ENCODE measurements around the gene ETS1. TPM values are rescaled to one million over a fixed set of nuclear protein-coding genes. Genes with fewer than 3 reads are reported as not detected.

Gene ETS1
- total RNA-seq, 1 experiment from 2014 or later = 29.9 TPM

DNA sequence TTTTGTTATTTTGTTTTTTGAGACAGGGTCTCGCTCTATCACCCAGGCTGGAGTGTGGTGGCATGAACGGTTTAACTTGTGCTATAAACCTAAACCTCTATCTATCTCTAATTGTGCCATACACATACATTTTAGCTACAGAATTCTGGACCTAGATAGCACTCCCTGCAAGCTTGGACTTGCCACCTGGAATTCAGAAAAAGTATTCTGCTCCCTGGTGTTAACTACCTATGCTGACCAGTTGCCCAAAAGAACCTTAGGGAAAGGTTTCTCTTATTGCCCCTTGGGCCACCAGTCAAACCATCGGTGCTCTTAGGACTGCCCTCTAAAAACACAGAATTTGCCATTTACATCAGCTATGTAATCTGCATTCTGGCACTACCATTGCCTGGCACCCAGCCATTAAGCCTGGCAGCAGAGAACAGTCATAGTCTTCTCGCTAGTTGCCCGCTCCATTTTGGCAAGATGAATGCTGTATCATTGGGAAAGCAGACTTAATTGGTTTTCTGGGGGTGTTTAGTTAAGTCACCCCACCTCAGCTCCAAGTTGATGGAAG, 55.3 kb downstream of the ETS1 start:
- no peak overlapping the region for H4K91ac ChIP-seq (ENCODE audit: insufficient read length, low read depth, low read length)
- no peaks in the 10 kb centered on the region for H3K27me3 ChIP-seq (ENCODE audit: insufficient read depth, low read length)
- Mint-ChIP-seq H3K4me1 (peaks cover 36 to 47% of the 10 kb centered on the region in 2 experiments), H3K27ac (no peak overlapping the region), H3K9me3 (peaks cover 0 to 3% of the 10 kb centered on the region in 2 experiments; a peak in 1 of 5 replicates), H3K36me3 (ENCODE audit: insufficient read depth in 1 of 3, low read depth in 3 of 3) (peaks cover 2 to 14% (median 7%) of the 10 kb centered on the region in 3 experiments; a peak in 6 of 7 replicates), H3K4me3 (peak overlapping the region in 1 of 2 experiments; percentile 66; a peak in 1 of 5 replicates), H3K27me3 (ENCODE audit: low read depth) (peaks cover 81% of the 10 kb centered on the region)
- no peak overlapping the region for H3K14ac ChIP-seq (ENCODE audit: insufficient read depth, low read length)
- no peak overlapping the region for H2BK15ac ChIP-seq (ENCODE audit: low read depth, low read length)
- no peak overlapping the region for H2BK5ac ChIP-seq (ENCODE audit: insufficient read length, low read length)
- H2BK120ac ChIP-seq (ENCODE audit: low read depth, low read length, poor library complexity, severe bottlenecking) = no peak overlapping the region
- no peak overlapping the region for H3K27ac ChIP-seq (ENCODE audit: insufficient read length, low read depth, low read length)
- H4K5ac ChIP-seq (ENCODE audit: insufficient read length, low read depth, low read length) = no peak overlapping the region
- no peak overlapping the region for H3K18ac ChIP-seq (ENCODE audit: insufficient read length, low read depth, low read length)
- no peaks in the 10 kb centered on the region for H3K79me1 ChIP-seq (ENCODE audit: insufficient read depth, low read depth, low read length, poor library complexity, severe bottlenecking)
- no peak for DNase-seq
- WGBS (ENCODE audit: extremely low coverage, insufficient read length, low lambda C conversion rate) = no CpG with 5 or more reads among the region's 5 CpGs
- peak overlapping the region; percentile 56 for H3K4me2 ChIP-seq (ENCODE audit: insufficient read depth, insufficient read length, low read length)
- H3T11ph ChIP-seq (ENCODE audit: low read length) = no peak overlapping the region
- H3K79me2 ChIP-seq (ENCODE audit: insufficient read depth, low read length) = no peaks in the 10 kb centered on the region
- no peak overlapping the region for H4K8ac ChIP-seq (replicated peaks; ENCODE audit: insufficient read length, low read depth, low read length)
- peaks cover 9% of the 10 kb centered on the region for H3K4me1 ChIP-seq (ENCODE audit: insufficient read depth, low read length)
- H2AFZ ChIP-seq (ENCODE audit: low read length) = no peak overlapping the region
- H2BK20ac ChIP-seq (ENCODE audit: low read depth, low read length, poor library complexity, severe bottlenecking) = no peak overlapping the region
- TF ChIP-seq, protein P1, sequence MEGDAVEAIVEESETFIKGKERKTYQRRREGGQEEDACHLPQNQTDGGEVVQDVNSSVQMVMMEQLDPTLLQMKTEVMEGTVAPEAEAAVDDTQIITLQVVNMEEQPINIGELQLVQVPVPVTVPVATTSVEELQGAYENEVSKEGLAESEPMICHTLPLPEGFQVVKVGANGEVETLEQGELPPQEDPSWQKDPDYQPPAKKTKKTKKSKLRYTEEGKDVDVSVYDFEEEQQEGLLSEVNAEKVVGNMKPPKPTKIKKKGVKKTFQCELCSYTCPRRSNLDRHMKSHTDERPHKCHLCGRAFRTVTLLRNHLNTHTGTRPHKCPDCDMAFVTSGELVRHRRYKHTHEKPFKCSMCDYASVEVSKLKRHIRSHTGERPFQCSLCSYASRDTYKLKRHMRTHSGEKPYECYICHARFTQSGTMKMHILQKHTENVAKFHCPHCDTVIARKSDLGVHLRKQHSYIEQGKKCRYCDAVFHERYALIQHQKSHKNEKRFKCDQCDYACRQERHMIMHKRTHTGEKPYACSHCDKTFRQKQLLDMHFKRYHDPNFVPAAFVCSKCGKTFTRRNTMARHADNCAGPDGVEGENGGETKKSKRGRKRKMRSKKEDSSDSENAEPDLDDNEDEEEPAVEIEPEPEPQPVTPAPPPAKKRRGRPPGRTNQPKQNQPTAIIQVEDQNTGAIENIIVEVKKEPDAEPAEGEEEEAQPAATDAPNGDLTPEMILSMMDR (conservative IDR thresholded peaks at IDR 0.05) = no peak
- H3K23me2 ChIP-seq (ENCODE audit: insufficient read length, low read depth, low read length, poor library complexity, severe bottlenecking) = peaks cover 5% of the 10 kb centered on the region
- H3K23ac ChIP-seq (ENCODE audit: insufficient read length, low read depth, low read length) = no peak overlapping the region
- no peak overlapping the region for H2AK5ac ChIP-seq (ENCODE audit: insufficient read length, low read length)
- no peak overlapping the region for H3K9ac ChIP-seq (ENCODE audit: extremely low read depth, insufficient read length, low read length)
- H3K4ac ChIP-seq (ENCODE audit: low read depth, low read length) = no peak overlapping the region
- H3K9me3 ChIP-seq (ENCODE audit: control insufficient read depth, low read depth, low read length) = no peaks in the 10 kb centered on the region
- H3K56ac ChIP-seq (ENCODE audit: insufficient read length, low read depth, low read length) = no peak overlapping the region
- H4K20me1 ChIP-seq (ENCODE audit: control insufficient read depth, insufficient read depth, insufficient read length) = no peaks in the 10 kb centered on the region
- no peak overlapping the region for H2BK12ac ChIP-seq (ENCODE audit: insufficient read length, low read depth, low read length)

Data from H9 (cell line).